OCI-LY1 (cell line): ENCODE data around the gene IPO4.
"Not testable (repeated sequence)": the region's sequence is repeated elsewhere in the genome, so short reads cannot be mapped to it uniquely, and the experiment has no call there.

Experiments used
- H2AFZ ChIP-seq: fragments of 200-600 bp; sonication (generic), shearing (Covaris generic); 2 replicates; pipeline ENCODE4 v1.6.0; 2014; ENCODE audit warnings: antibody characterized with exemption, mild to moderate bottlenecking, low read length
- H3F3A ChIP-seq: fragments of 200-600 bp; sonication (generic), shearing (Covaris generic); 2 replicates; pipeline ENCODE4 v1.6.0; 2014; ENCODE audit warnings: mild to moderate bottlenecking, antibody characterized with exemption, low read length, moderate library complexity; ENCODE audit not compliant: insufficient read depth
- H3K27ac ChIP-seq: fragments of 200-600 bp; sonication (generic); 2 replicates; pipeline ENCODE4 v1.5.1; 2014; ENCODE audit warnings: low read length, mixed run types, mild to moderate bottlenecking, low read depth; ENCODE audit not compliant: poor library complexity, severe bottlenecking
- H3K27me3 ChIP-seq: fragments of 200-600 bp; sonication (generic); 2 replicates; pipeline ENCODE4 v1.6.0; 2014; ENCODE audit warnings: antibody characterized with exemption, mild to moderate bottlenecking, low read length, moderate library complexity; ENCODE audit not compliant: insufficient read depth
- H3K36me3 ChIP-seq: fragments of 200-600 bp; sonication (generic); 2 replicates; pipeline ENCODE4 v1.6.1; 2014; ENCODE audit warnings: mild to moderate bottlenecking, antibody characterized with exemption, low read length, moderate library complexity, mixed read lengths; ENCODE audit not compliant: insufficient read depth
- H3K4me1 ChIP-seq: fragments of 200-600 bp; sonication (generic); 2 replicates; pipeline ENCODE4 v1.5.1; 2014; ENCODE audit warnings: mild to moderate bottlenecking, low read length, moderate library complexity; ENCODE audit not compliant: insufficient read depth, severe bottlenecking
- H3K4me2 ChIP-seq: fragments of 200-600 bp; sonication (generic), shearing (Covaris generic); 2 replicates; pipeline ENCODE4 v1.6.1; 2014; ENCODE audit warnings: low read length
- H3K4me3 ChIP-seq: fragments of 200-600 bp; sonication (generic); 2 replicates; pipeline ENCODE4 v1.5.1; 2014; ENCODE audit warnings: low read length, low read depth, mild to moderate bottlenecking, mixed read lengths; ENCODE audit not compliant: poor library complexity, severe bottlenecking
- H3K79me2 ChIP-seq: fragments of 200-600 bp; shearing (Covaris generic); 2 replicates; pipeline ENCODE4 v1.6.1; 2016; ENCODE audit warnings: mixed run types, low read length, mixed read lengths; ENCODE audit not compliant: insufficient read depth
- H3K9ac ChIP-seq: fragments of 200-600 bp; sonication (generic), shearing (Covaris generic); 2 replicates; pipeline ENCODE4 v1.6.1; 2014; ENCODE audit warnings: mild to moderate bottlenecking, low read length, mixed read lengths
- H3K9me2 ChIP-seq: fragments of 200-600 bp; sonication (generic), shearing (Covaris generic); 2 replicates; pipeline ENCODE4 v1.6.1; 2014; ENCODE audit warnings: low read depth, mild to moderate bottlenecking, low read length, mixed read lengths
- H3K9me3 ChIP-seq: fragments of 200-600 bp; shearing (Covaris generic); 2 replicates; pipeline ENCODE4 v1.6.1; 2014; ENCODE audit warnings: low read length, mixed read lengths
- H4K20me1 ChIP-seq: fragments of 200-600 bp; sonication (generic), shearing (Covaris generic); 2 replicates; pipeline ENCODE4 v1.6.0; 2016; ENCODE audit warnings: mild to moderate bottlenecking, low read length; ENCODE audit not compliant: insufficient read depth
- CTCF ChIP-seq: fragments of 200-600 bp; sonication (generic), shearing (Covaris generic); IDR thresholded peaks from 2 replicates; pipeline ENCODE4 v1.5.1; 2017; ENCODE audit warnings: mild to moderate bottlenecking, antibody characterized with exemption, low read length, moderate library complexity, mixed read lengths
- EZH2 ChIP-seq: fragments of 200-600 bp; sonication (generic), shearing (Covaris generic); IDR thresholded peaks from 2 replicates; pipeline ENCODE4 v1.8.0; 2017; ENCODE audit warnings: borderline replicate concordance, mixed run types, mild to moderate bottlenecking, antibody characterized with exemption, low read length, moderate library complexity, mixed read lengths

Gene IPO4

DNA sequence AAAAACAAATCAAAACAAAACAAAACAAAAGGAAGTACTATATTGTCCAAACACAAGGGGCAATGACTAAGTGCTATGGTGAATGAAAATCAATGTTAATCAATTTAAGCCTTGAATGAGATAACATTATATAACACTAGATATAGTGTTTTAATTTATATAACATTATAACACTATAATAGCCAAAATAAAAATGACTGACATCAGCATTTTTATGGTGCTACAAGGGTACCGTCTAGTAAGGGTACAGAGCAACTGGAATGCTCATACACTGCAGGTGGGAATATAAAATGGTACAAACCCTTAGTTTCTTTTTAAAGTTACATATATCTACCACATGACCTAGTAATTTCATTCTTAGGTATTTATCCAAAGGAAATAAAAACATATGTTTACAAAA is 37.9 kb upstream of the IPO4 start:
- Histone ChIP-seq H4K20me1 (no peaks in the 10 kb centered on the region), H3K4me3 (no peak overlapping the region), H3K36me3 (peaks cover 27% of the 10 kb centered on the region), H3K9me3 (no peaks in the 10 kb centered on the region), H3K9ac (no peak overlapping the region), H2AFZ (no peak overlapping the region), H3K79me2 (peaks cover 66% of the 10 kb centered on the region), H3K27me3 (no peaks in the 10 kb centered on the region), H3K4me2 (no peak overlapping the region), H3K27ac (no peak overlapping the region), H3F3A (no peaks in the 10 kb centered on the region), H3K4me1 (peaks cover 8% of the 10 kb centered on the region), H3K9me2 (no peaks in the 10 kb centered on the region)
- TF ChIP-seq EZH2 (no peak), CTCF (no peak)

- H3K27ac ChIP-seq: no peak overlapping the region
- H2AFZ ChIP-seq: no peak overlapping the region
- H3K4me2 ChIP-seq: no peak overlapping the region
- no peak overlapping the region for H3K9ac ChIP-seq
- TF ChIP-seq EZH2 (no peak), CTCF (no peak)
- H3K9me3 ChIP-seq: no peaks in the 10 kb centered on the region
- H4K20me1 ChIP-seq: no peaks in the 10 kb centered on the region
- H3F3A ChIP-seq: no peaks in the 10 kb centered on the region
- H3K4me3 ChIP-seq: no peak overlapping the region
- no peaks in the 10 kb centered on the region for H3K9me2 ChIP-seq
- H3K36me3 ChIP-seq: peaks cover 27% of the 10 kb centered on the region
- H3K27me3 ChIP-seq: no peaks in the 10 kb centered on the region
- peaks cover 61% of the 10 kb centered on the region for H3K79me2 ChIP-seq
- no peaks in the 10 kb centered on the region for H3K4me1 ChIP-seq
Observed at GRCh38 chr14:24224618-24225071, 36.0 kb upstream of the IPO4 start.

DNA sequence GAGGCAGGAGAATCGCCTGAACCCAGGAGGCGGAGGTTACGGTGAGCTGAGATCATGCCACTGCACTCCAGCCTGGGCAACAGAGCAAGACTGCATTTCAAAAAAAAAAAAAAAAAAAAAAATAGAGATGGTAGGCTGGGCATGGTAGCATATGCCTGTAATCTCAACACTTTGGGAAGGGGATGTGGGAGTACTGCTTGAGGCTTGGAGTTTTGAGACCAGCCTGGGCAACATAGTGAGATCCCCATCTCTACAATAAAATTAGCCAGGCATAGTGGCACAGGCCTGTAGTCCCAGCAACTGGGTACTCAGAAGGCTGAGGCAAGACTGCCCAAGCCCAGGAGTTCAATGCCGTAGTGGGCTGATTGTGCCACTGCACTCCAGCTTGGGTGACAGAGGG is 34.4 kb upstream of the IPO4 start:
- H3K27ac ChIP-seq, H3K4me2 ChIP-seq, H3K9me2 ChIP-seq, H3F3A ChIP-seq, H3K27me3 ChIP-seq, H3K9ac ChIP-seq, H3K9me3 ChIP-seq, H2AFZ ChIP-seq, H3K4me3 ChIP-seq, H4K20me1 ChIP-seq, H3K4me1 ChIP-seq: not testable (repeated sequence)
- Histone ChIP-seq H3K79me2 (peaks cover 58% of the 10 kb centered on the region), H3K36me3 (peaks cover 23% of the 10 kb centered on the region)

DNA sequence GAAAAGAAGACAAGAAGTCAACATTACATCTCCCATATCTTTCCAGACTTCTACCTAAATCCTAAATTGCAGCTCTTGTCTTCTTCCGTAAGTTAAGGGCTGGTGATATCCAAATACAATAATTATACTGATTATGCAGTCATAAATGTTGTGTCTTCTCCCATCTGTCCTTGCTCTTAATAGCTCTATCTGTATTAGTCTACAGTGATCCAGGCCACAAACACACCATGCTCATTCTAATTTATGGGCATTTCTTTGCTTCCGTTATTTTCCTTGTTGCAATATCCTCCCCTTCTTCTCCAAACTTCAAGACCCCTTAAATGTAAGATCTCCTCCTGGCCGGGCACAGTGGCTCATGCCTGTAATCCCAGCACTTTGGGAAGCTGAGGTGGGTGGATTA is 30.9 kb upstream of the IPO4 start:
- Histone ChIP-seq H3K9ac (no peak overlapping the region), H3K36me3 (peaks cover 5% of the 10 kb centered on the region; the same call in 1 of the 2 replicates), H3K4me1 (peaks cover 14% of the 10 kb centered on the region), H3K4me3 (no peak overlapping the region), H3F3A (peaks cover 1% of the 10 kb centered on the region; the same call in 1 of the 2 replicates), H3K79me2 (peaks cover 26% of the 10 kb centered on the region), H2AFZ (no peak overlapping the region), H3K4me2 (no peak overlapping the region), H3K9me2 (no peaks in the 10 kb centered on the region), H4K20me1 (no peaks in the 10 kb centered on the region), H3K9me3 (no peaks in the 10 kb centered on the region), H3K27ac (no peak overlapping the region), H3K27me3 (no peaks in the 10 kb centered on the region)
- TF ChIP-seq EZH2 (no peak), CTCF (no peak)
